Activated T-cell treated with anti-CD3 and anti-CD28 coated beads, Interleukin-2, amount 50 U/mL, for 72 hours (primary cell): Measurements from ENCODE around the gene TAOK2. TPM values are rescaled to one million over a fixed set of nuclear protein-coding genes. Genes with fewer than 3 reads are reported as not detected.

Experiments
- ATAC-seq, 2 donors: fragments of 150-1000 bp; cut with Tn5 transposase; replicated peaks in 1 of 2; 2 replicates each; pipeline ENCODE4 v1.10.0; 2021; ENCODE audit warnings: moderate library complexity in 2 of 2, mild to moderate bottlenecking in 1 of 2
- DNase-seq, 2 donors: peaks; one replicate each; pipeline ENCODE4 v3.0.0; 2021 to 2022; ENCODE audit warnings: mixed read lengths in 1 of 2
- H3K27ac Mint-ChIP-seq: one replicate; pipeline ENCODE4 v1.8.0; 2022; ENCODE audit warnings: mild to moderate bottlenecking, moderate library complexity, mixed read lengths
- H3K27me3 Mint-ChIP-seq: one replicate; pipeline ENCODE4 v1.8.0; 2022; ENCODE audit warnings: low read depth, mixed read lengths
- H3K36me3 Mint-ChIP-seq, 2 donors: one replicate each; pipeline ENCODE4 v1.8.0; 2022; ENCODE audit warnings: mixed read lengths in 2 of 2, mild to moderate bottlenecking in 1 of 2; ENCODE audit not compliant: insufficient read depth in 2 of 2
- H3K4me1 Mint-ChIP-seq: one replicate; pipeline ENCODE4 v1.8.0; 2022; ENCODE audit warnings: low read depth, mixed read lengths
- H3K4me3 Mint-ChIP-seq, 2 donors: one replicate each; pipeline ENCODE4 v1.8.0; 2022; ENCODE audit warnings: mild to moderate bottlenecking in 2 of 2, mixed read lengths in 2 of 2, moderate library complexity in 2 of 2
- H3K9me3 Mint-ChIP-seq, 2 donors: one replicate each; pipeline ENCODE4 v1.8.0; 2022; ENCODE audit warnings: mixed read lengths in 2 of 2
- total RNA-seq, 2 donors: library from RNA; stranded (reverse); gene quantifications; one replicate each; pipeline ENCODE4 v1.2.3, GENCODE V29; 2022

TAOK2 gene
- total RNA-seq, 2 donors from 2014 or later: 31.1 to 35.0 TPM

DNA sequence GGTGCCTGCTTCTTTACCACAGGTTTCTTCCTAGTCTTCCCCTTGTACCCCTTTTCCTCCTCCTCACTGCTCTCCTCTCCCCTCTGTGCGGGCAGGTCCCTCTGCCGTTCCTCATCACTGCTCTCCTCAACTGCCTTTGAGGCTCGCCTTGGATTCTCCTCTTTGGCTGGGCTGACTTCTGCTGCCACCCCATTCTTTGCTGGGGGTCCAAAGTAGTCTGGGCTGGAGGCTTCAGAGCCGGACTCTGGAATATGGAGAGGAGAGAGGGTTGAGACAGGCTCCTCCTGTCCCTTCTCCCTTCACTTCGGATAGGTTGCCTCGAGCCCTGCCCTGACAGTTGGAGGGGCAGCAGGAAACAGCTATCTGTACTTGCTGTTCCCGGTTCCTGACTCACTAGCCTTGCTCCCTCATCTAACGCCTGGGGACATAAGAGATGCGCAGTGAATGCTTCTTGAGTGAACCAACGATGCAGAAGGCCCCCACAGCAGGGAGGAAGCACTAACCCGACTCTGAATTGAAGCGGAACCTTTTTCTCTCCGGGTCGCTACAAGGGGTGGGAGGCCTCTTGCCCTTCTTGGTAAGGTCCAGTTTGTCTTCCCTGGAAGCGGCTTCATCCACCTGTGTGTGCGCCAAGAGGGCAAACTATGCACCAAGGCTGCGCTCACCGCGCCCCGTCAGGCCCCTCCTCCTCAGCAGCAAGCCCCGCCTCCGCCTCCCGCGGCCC lies 21.1 kb downstream of the TAOK2 start:
- Mint-ChIP-seq H3K27me3 (no peaks in the 10 kb centered on the region), H3K9me3 (no peaks in the 10 kb centered on the region), H3K4me3 (peak overlapping the region; percentile 97 to 98), H3K36me3 (peaks cover 1 to 5% of the 10 kb centered on the region in 2 donors), H3K27ac (peak overlapping the region; percentile 92), H3K4me1 (peaks cover 25% of the 10 kb centered on the region)
- ATAC-seq (peak in 1 of 2 donors; percentile 51), DNase-seq (peak in 1 of 2 donors; percentile 80)

DNA sequence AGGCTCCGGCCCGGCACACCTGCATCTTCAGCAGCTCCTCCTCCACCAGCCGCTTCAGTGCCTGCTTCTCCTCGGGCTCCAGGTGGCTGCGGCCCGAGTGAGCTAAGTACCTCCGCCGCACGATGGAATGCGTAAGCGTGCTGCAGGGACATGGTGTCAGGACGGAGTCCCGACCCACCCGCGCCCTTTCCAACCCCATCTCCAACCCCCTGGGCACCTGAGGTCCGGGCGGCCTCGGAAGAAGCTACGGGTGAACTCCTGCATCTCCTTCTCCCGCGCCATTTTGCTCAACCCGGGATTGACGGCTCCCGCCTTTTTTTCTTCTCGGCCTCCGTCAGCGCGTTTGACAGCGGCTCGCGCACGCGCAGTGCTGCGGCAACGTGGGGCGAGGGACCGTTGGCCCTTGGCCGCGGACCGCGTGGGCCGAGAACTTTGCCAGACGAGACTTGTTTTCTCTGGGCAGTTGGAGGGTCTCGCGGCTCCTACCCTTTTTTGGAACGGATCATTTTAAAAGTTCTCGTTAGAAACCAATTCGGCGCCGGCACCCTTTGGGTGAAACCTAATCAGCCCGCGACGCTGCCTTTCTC lies 21.7 kb downstream of the TAOK2 start, which contains the start of gene HIRIP3:
TSS of gene HIRIP3 (minus strand) at position 294 of the 587 bp plus-strand sequence. CDS start at position 282, 12 bp downstream.
- H3K9me3 Mint-ChIP-seq: no peaks in the 10 kb centered on the region
- H3K27ac Mint-ChIP-seq: peak within 1 kb of the TSS; percentile 92
- H3K27me3 Mint-ChIP-seq: no peaks in the 10 kb centered on the region
- H3K36me3 Mint-ChIP-seq: peaks cover 1 to 5% of the 10 kb centered on the region in 2 donors
- DNase-seq (peak; percentile 91 to 92), ATAC-seq (peak; percentile 69 to 70)
- peaks cover 25% of the 10 kb centered on the region for H3K4me1 Mint-ChIP-seq
- H3K4me3 Mint-ChIP-seq: peak within 1 kb of the TSS; percentile 97 to 98

- H3K36me3 Mint-ChIP-seq: peaks cover 1 to 5% of the 10 kb centered on the region in 2 donors
- H3K9me3 Mint-ChIP-seq: no peaks in the 10 kb centered on the region
- ATAC-seq (peak; percentile 98), DNase-seq (peak; percentile 99 to 100)
- peak within 1 kb of the TSS; percentile 92 for H3K27ac Mint-ChIP-seq
- no peaks in the 10 kb centered on the region for H3K27me3 Mint-ChIP-seq
- H3K4me3 Mint-ChIP-seq: peak within 1 kb of the TSS; percentile 97 to 98
- peaks cover 25% of the 10 kb centered on the region for H3K4me1 Mint-ChIP-seq
Observed at GRCh38 chr16:29995911-29996765, 22.5 kb downstream of the TAOK2 start, which contains the start of gene INO80E. INO80E (plus strand) TSS chr16:29996241; CDS start chr16:29996311, 70 bp downstream.

GRCh38 chr16:29996766-29997250 lies 23.1 kb downstream of the TAOK2 start:
- DNase-seq (no peak), ATAC-seq (no peak)
- Mint-ChIP-seq H3K27me3 (no peaks in the 10 kb centered on the region), H3K9me3 (no peaks in the 10 kb centered on the region), H3K4me1 (peaks cover 26% of the 10 kb centered on the region), H3K27ac (peak overlapping the region; percentile 92), H3K4me3 (peak overlapping the region; percentile 97 to 98), H3K36me3 (peaks cover 1 to 5% of the 10 kb centered on the region in 2 donors)

DNA sequence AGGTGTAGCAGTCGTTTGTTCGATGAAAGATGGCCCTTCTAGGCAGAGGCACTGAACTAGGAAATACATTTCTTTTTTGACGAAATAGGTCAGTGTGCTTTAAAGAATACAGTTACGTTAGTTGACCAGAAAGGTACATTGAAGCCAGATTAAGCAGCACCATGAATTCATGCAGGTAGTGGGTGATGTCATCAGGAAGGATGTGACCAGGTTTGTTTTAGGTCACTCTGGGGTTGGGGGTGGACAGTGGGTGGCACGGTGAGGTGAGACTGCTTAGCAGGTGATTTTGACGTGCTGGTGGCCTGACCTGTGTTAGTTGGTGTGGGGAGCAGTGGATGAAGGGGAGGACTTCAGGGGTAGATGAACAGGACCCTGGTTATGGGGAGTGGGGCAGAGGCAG lies 25.9 kb downstream of the TAOK2 start:
- Mint-ChIP-seq H3K27ac (no peak overlapping the region), H3K36me3 (peaks cover 1 to 5% of the 10 kb centered on the region in 2 donors), H3K27me3 (no peaks in the 10 kb centered on the region), H3K4me1 (peaks cover 24% of the 10 kb centered on the region), H3K4me3 (no peak overlapping the region), H3K9me3 (no peaks in the 10 kb centered on the region)
- ATAC-seq (no peak), DNase-seq (no peak)

GRCh38 chr16:30000735-30001631 lies 27.3 kb downstream of the TAOK2 start:
- DNase-seq (no peak), ATAC-seq (no peak)
- Mint-ChIP-seq H3K4me3 (no peak overlapping the region), H3K27ac (no peak overlapping the region), H3K4me1 (peaks cover 20% of the 10 kb centered on the region), H3K9me3 (no peaks in the 10 kb centered on the region), H3K27me3 (no peaks in the 10 kb centered on the region), H3K36me3 (peaks cover 0 to 3% of the 10 kb centered on the region in 2 donors)

- no peaks in the 10 kb centered on the region for H3K27me3 Mint-ChIP-seq
- ATAC-seq (no peak), DNase-seq (no peak)
- no peak overlapping the region for H3K4me3 Mint-ChIP-seq
- peaks cover 0 to 1% of the 10 kb centered on the region in 2 donors for H3K36me3 Mint-ChIP-seq
- peaks cover 14% of the 10 kb centered on the region for H3K4me1 Mint-ChIP-seq
- no peaks in the 10 kb centered on the region for H3K9me3 Mint-ChIP-seq
- H3K27ac Mint-ChIP-seq: no peak overlapping the region
Observed at GRCh38 chr16:30002614-30003346, 29.1 kb downstream of the TAOK2 start.

GRCh38 chr16:30003670-30004423 lies 30.2 kb downstream of the TAOK2 start:
- ATAC-seq: no peak
- peaks cover 0 to 1% of the 10 kb centered on the region in 2 donors for H3K36me3 Mint-ChIP-seq
- no peak overlapping the region for H3K4me3 Mint-ChIP-seq
- H3K27me3 Mint-ChIP-seq: no peaks in the 10 kb centered on the region
- peaks cover 14% of the 10 kb centered on the region for H3K4me1 Mint-ChIP-seq
- no peak for DNase-seq
- no peaks in the 10 kb centered on the region for H3K9me3 Mint-ChIP-seq
- H3K27ac Mint-ChIP-seq: no peak overlapping the region

DNA sequence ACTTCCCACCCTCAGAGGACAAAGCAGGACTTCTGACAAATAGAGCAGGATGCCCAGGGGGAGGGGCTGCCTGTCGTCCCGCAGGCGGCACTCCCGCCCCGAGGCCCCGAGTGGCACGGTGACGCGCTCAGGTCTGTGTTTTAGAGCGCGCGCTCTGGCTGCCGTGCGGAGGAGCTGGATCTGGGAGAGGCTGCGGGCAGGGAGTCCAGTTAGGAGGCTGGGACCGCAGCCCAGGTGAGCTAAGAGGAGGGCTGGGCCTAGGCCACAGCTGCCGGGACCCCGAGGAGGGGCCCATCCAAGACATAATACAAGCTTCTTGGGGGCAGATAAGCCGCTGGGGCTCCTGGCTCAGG lies 30.7 kb downstream of the TAOK2 start:
- Mint-ChIP-seq H3K4me3 (no peak overlapping the region), H3K9me3 (no peaks in the 10 kb centered on the region), H3K27me3 (no peaks in the 10 kb centered on the region), H3K36me3 (peaks cover 0 to 1% of the 10 kb centered on the region in 2 donors), H3K27ac (no peak overlapping the region), H3K4me1 (peaks cover 13% of the 10 kb centered on the region)
- ATAC-seq: no peak
- DNase-seq: no peak

GRCh38 chr16:30004811-30005242 lies 31.2 kb downstream of the TAOK2 start:
- ATAC-seq (peak in 1 of 2 donors; percentile 4), DNase-seq (no peak)
- Mint-ChIP-seq H3K4me3 (no peak overlapping the region), H3K27me3 (no peaks in the 10 kb centered on the region), H3K27ac (no peak overlapping the region), H3K36me3 (no peaks in the 10 kb centered on the region), H3K9me3 (no peaks in the 10 kb centered on the region), H3K4me1 (peaks cover 9% of the 10 kb centered on the region)
